Subcutaneous adipose tissue (tissue), 4 donors: ENCODE data around the gene TIGD6. TPM values are rescaled to one million over a fixed set of nuclear protein-coding genes. Genes with fewer than 3 reads are reported as not detected.

Experiments used
- CTCF ChIP-seq: fragments of 450-650 bp; IDR thresholded peaks from one replicate; pipeline ENCODE4 v1.5.1; 2016; ENCODE audit warnings: low read depth, mild to moderate bottlenecking, control low read depth, antibody characterized with exemption, moderate library complexity
- total RNA-seq, 4 donors: library from RNA; depleted of rRNA; stranded (reverse); fragments of >200 nt; gene quantifications; one replicate each; pipeline ENCODE4 v1.1.0, GENCODE V29; 2016

TIGD6 gene
- total RNA-seq, 4 donors from 2014 or later = 2.6 to 5.7 (median 4.0) TPM

- TF ChIP-seq CTCF = no peak
Observed at GRCh38 chr5:150023136-150023535, 22.7 kb upstream of the TIGD6 start.

- no peak for TF ChIP-seq CTCF
Observed at GRCh38 chr5:150022681-150023080, 22.2 kb upstream of the TIGD6 start.

- no peak for TF ChIP-seq CTCF
Observed at GRCh38 chr5:150022158-150022531, 21.7 kb upstream of the TIGD6 start.

GRCh38 chr5:150021491-150022157 is 21.2 kb upstream of the TIGD6 start:
- TF ChIP-seq CTCF = no peak

- no peak for TF ChIP-seq CTCF
Observed at GRCh38 chr5:150020249-150020648, 19.8 kb upstream of the TIGD6 start.

GRCh38 chr5:150017226-150018005 is 17.0 kb upstream of the TIGD6 start:
- TF ChIP-seq CTCF = no peak

- TF ChIP-seq CTCF = no peak
Observed at GRCh38 chr5:150016537-150016936, 16.1 kb upstream of the TIGD6 start.
